K562 (cell line): Measurements from ENCODE around the gene OLIG2. TPM values are rescaled to one million over a fixed set of nuclear protein-coding genes. Genes with fewer than 3 reads are reported as not detected.

Experiments used
- ATAC-seq: fragments of 200-7000 bp; cut with Tn5 transposase; 3 replicates; pipeline ENCODE4 v1.9.1; 2020; ENCODE audit warnings: moderate library complexity
- BruUV-seq: library from RNA; stranded (reverse); fragments of 400-500 nt; replicated peaks from 2 replicates; lab custom pipeline; 2021; lab: Mats Ljungman, UMichigan
- CTCF ChIA-PET: fragments of 300-600 bp; formaldehyde crosslinking; extraction: SDS; loops from one replicate; lab custom pipeline; 2021; ENCODE audit warnings: low intra/inter-chr PET ratio; lab: Yijun Ruan, JAX
- POLR2A ChIA-PET: fragments of 300-600, 350-650 bp; sonication (Branson Sonifier 250); formaldehyde crosslinking; extraction: SDS; loops from one replicate; lab custom pipeline; 2021; ENCODE audit warnings: antibody characterized with exemption, inconsistent platforms; lab: Yijun Ruan, JAX
- DNase-seq, 4 experiments: peaks; one replicate each; pipeline versions ENCODE4 v3.0.0 to v3.0.0-alpha.2; 2011 to 2018; ENCODE audit warnings: low spot score in 3 of 4, mixed read lengths in 3 of 4; ENCODE audit errors: extremely low read depth in 1 of 4
- FAIRE-seq: peaks from 2 replicates; lab custom pipeline; 2011; peaks lifted over from hg19 to GRCh38; lab: Jason Lieb, UNC
- H2AFZ ChIP-seq: 2 replicates; pipeline ENCODE4 v1.6.0; 2011; ENCODE audit warnings: low read depth, low read length, control low read depth, inconsistent platforms
- H3K27ac ChIP-seq: fragments of 200-600 bp; 3 replicates; pipeline ENCODE4 v1.8.0; 2011; ENCODE audit warnings: low read depth, mild to moderate bottlenecking, control low read depth, inconsistent platforms, low read length, moderate library complexity, mixed read lengths; ENCODE audit errors: extremely low read depth
- H3K27me3 ChIP-seq, 2 experiments: fragments of 300-600 bp in 1 of 2; 2 replicates in 1 of 2; 3 replicates in 1 of 2; pipeline versions ENCODE4 v1.6.0 to v1.8.0; 2011; ENCODE audit warnings: inconsistent platforms in 2 of 2, low read length in 2 of 2, mild to moderate bottlenecking in 1 of 2, mixed read lengths in 1 of 2, moderate library complexity in 1 of 2; ENCODE audit not compliant: control insufficient read depth in 2 of 2, insufficient read depth in 2 of 2
- H3K36me3 ChIP-seq: fragments of 300-600 bp; 3 replicates; pipeline ENCODE4 v1.8.0; 2011; ENCODE audit warnings: mild to moderate bottlenecking, low read length, inconsistent platforms; ENCODE audit not compliant: control insufficient read depth, insufficient read depth
- H3K4me1 ChIP-seq, 2 experiments: fragments of 200-600 bp in 1 of 2; replicated peaks in 1 of 2; 2 replicates in 1 of 2; 3 replicates in 1 of 2; pipeline versions ENCODE4 v1.5.1 to v1.8.0; 2011; ENCODE audit warnings: inconsistent platforms in 2 of 2, low read length in 2 of 2, mild to moderate bottlenecking in 1 of 2, mixed read lengths in 1 of 2, moderate library complexity in 1 of 2; ENCODE audit not compliant: control insufficient read depth in 2 of 2, insufficient read depth in 2 of 2
- H3K4me2 ChIP-seq: 2 replicates; pipeline ENCODE4 v1.6.1; 2011; ENCODE audit warnings: low read length, control low read depth, inconsistent platforms, mixed read lengths; ENCODE audit not compliant: insufficient read depth
- H3K4me3 ChIP-seq: fragments of 200-600 bp; sonication (generic), shearing (Covaris generic); 2 replicates; pipeline ENCODE4 v1.5.1; 2016; ENCODE audit warnings: control low read depth, inconsistent platforms
- H3K79me2 ChIP-seq: fragments of 200-600 bp; 3 replicates; pipeline ENCODE4 v1.8.0; 2011; ENCODE audit warnings: low read length, inconsistent platforms; ENCODE audit not compliant: control insufficient read depth, insufficient read depth
- H3K9ac ChIP-seq, 2 experiments: 2 replicates each; pipeline versions ENCODE4 v1.6.0 to v1.6.1; 2011; ENCODE audit warnings: low read depth in 2 of 2, low read length in 2 of 2, control low read depth in 1 of 2, inconsistent platforms in 1 of 2, mild to moderate bottlenecking in 1 of 2, mixed read lengths in 1 of 2; ENCODE audit not compliant: insufficient read depth in 1 of 2
- H3K9me1 ChIP-seq: one replicate; pipeline ENCODE4 v1.6.0; 2011; ENCODE audit warnings: inconsistent platforms, mild to moderate bottlenecking, low read length, moderate library complexity; ENCODE audit not compliant: control insufficient read depth, insufficient read depth
- H3K9me3 ChIP-seq: replicated peaks from 2 replicates; pipeline ENCODE4 v1.5.1; 2011; ENCODE audit warnings: low read depth, low read length, inconsistent platforms; ENCODE audit not compliant: control insufficient read depth, insufficient read depth
- H4K20me1 ChIP-seq: replicated peaks from 2 replicates; pipeline ENCODE4 v1.6.1; 2011; ENCODE audit warnings: low read length, inconsistent platforms, mixed read lengths; ENCODE audit not compliant: control insufficient read depth, insufficient read depth
- CGGBP1 ChIP-seq: fragments of 250-450 bp; sonication (Bioruptor Pico); IDR thresholded peaks from 2 replicates; pipeline ENCODE4 v1.9.0; 2021; ENCODE audit warnings: mild to moderate bottlenecking
- DDX20 ChIP-seq: fragments of 450-650 bp; IDR thresholded peaks from 2 replicates; pipeline ENCODE4 v1.6.1; 2016; ENCODE audit warnings: missing genetic modification characterization, low read depth, mild to moderate bottlenecking, missing compliant biosample characterization, moderate library complexity
- FOXK1 ChIP-seq: sonication (generic); formaldehyde crosslinking; IDR thresholded peaks from 2 replicates; pipeline ENCODE4 v1.8.0; 2022; ENCODE audit warnings: missing genetic modification reagents, mild to moderate bottlenecking, borderline replicate concordance
- GATAD2B ChIP-seq: fragments of 450-650 bp; IDR thresholded peaks from 2 replicates; pipeline ENCODE4 v1.6.1; 2017; ENCODE audit warnings: mild to moderate bottlenecking, borderline replicate concordance
- HNRNPLL ChIP-seq: fragments of 200-400 bp; formaldehyde crosslinking; IDR thresholded peaks from 2 replicates; pipeline ENCODE4 v1.6.1; 2017; ENCODE audit warnings: low read length, low read depth, mild to moderate bottlenecking; ENCODE audit not compliant: poor library complexity, severe bottlenecking
- MGA ChIP-seq: fragments of 450-650 bp; IDR thresholded peaks from 2 replicates; pipeline ENCODE4 v1.6.1; 2016; ENCODE audit warnings: mild to moderate bottlenecking, moderate library complexity
- NCOA4 ChIP-seq: fragments of 450-650 bp; IDR thresholded peaks from 2 replicates; pipeline ENCODE4 v1.6.1; 2018; ENCODE audit warnings: mild to moderate bottlenecking; ENCODE audit not compliant: partially characterized antibody
- POU5F1 ChIP-seq: fragments of 150-350 bp; IDR thresholded peaks from 2 replicates; pipeline ENCODE4 v1.6.1; 2014; ENCODE audit warnings: borderline replicate concordance, low read length, low read depth, mild to moderate bottlenecking; ENCODE audit not compliant: partially characterized antibody
- SETDB1 ChIP-seq: IDR thresholded peaks from one replicate; pipeline ENCODE4 v1.6.1; 2012; ENCODE audit warnings: low read length, control low read depth, inconsistent platforms
- SP1 ChIP-seq: sonication (generic); formaldehyde crosslinking; IDR thresholded peaks from 2 replicates; pipeline ENCODE4 v1.8.1; 2022; ENCODE audit warnings: mild to moderate bottlenecking, missing genetic modification reagents
- ZFP36 ChIP-seq: fragments of 150-350 bp; IDR thresholded peaks from 2 replicates; pipeline ENCODE4 v1.6.1; 2018; ENCODE audit warnings: low read length, low read depth; ENCODE audit not compliant: partially characterized antibody
- ZNF57 ChIP-seq: fragments of 450-650 bp; formaldehyde crosslinking; IDR thresholded peaks from 2 replicates; pipeline ENCODE4 v1.4.0; 2020; ENCODE audit warnings: mild to moderate bottlenecking, moderate library complexity
- WGBS: fragments of 100-300 bp; shearing (Covaris generic); methylation state at CpG from one replicate; pipeline ENCODE4 v1.1.6; 2016; ENCODE audit warnings: low coverage, mixed read lengths; ENCODE audit not compliant: insufficient coverage; ENCODE audit errors: missing lambda C conversion rate; 5-methylcytosine and 5-hydroxymethylcytosine counted together
- in situ Hi-C: fragments of 300-500 bp; cut with MboI; formaldehyde crosslinking; loops from 4 replicates; pipeline ENCODE4 v1.15.0; 2018; ENCODE audit warnings: inconsistent platforms, mixed read lengths
- intact Hi-C: fragments of 100-400 bp; cut with micrococcal nuclease; formaldehyde crosslinking; loops from 2 replicates; pipeline ENCODE4 v1.14.2; 2022
- polyA plus RNA-seq, 8 experiments: library from polyadenylated mRNA; depleted of rRNA in 4 of 8; stranded (reverse) in 5 of 8; unstranded in 3 of 8; fragments of >200 nt; fragmentation: Nextera tagmentation in 2 of 8; fragmentation: Illumina TruSeq in 1 of 8; extraction: Ambion mirVana in 2 of 8; extraction: Trizol in 1 of 8; gene quantifications; 2 replicates each; pipeline versions ENCODE4 v1.2.1 to v1.2.3, GENCODE V29; 2011 to 2014; ENCODE audit warnings: inconsistent platforms in 1 of 8, missing spikeins in 1 of 8
- total RNA-seq, 7 experiments: library from RNA; depleted of rRNA in 6 of 7; stranded (reverse); fragments of >200 nt in 6 of 7; fragmentation: Illumina TruSeq in 2 of 7; extraction: Trizol in 2 of 7; gene quantifications; 2 replicates each; pipeline versions ENCODE4 v1.2.1 to v1.2.3, GENCODE V29; 2011 to 2021; ENCODE audit warnings: low replicate concordance in 1 of 7

Gene OLIG2
- total and polyA plus RNA-seq, 9 of the 15 experiments (the other 6 are each of a cell fraction or from before 2014, with no cell fraction given): not detected

GRCh38 chr21:33029975-33030461 lies 4.3 kb downstream of the OLIG2 start:
- no TSS peak for BruUV-seq
- H3K9me3 ChIP-seq: no peaks in the 10 kb centered on the region
- intact Hi-C loops (no loop called here), in situ Hi-C loops (no loop called here)
- no peak overlapping the region for H2AFZ ChIP-seq
- 3% methylated on average over 10 of the region's 10 CpGs for WGBS
- no peak overlapping the region for H3K27ac ChIP-seq
- no peak overlapping the region for H3K4me3 ChIP-seq
- no peak overlapping the region for H3K4me2 ChIP-seq
- H3K9me1 ChIP-seq: no peaks in the 10 kb centered on the region
- no peak for ATAC-seq
- H4K20me1 ChIP-seq: peaks cover 8% of the 10 kb centered on the region; the same call in 1 of the 2 replicates
- no peaks in the 10 kb centered on the region for H3K79me2 ChIP-seq
- H3K27me3 ChIP-seq: peaks cover 44 to 86% of the 10 kb centered on the region in 2 experiments
- ChIA-PET POLR2A (no interaction called here), CTCF (no interaction called here)
- no peaks in the 10 kb centered on the region for H3K36me3 ChIP-seq
- DNase-seq: no peak
- H3K9ac ChIP-seq: no peak overlapping the region
- H3K4me1 ChIP-seq: peaks cover 0 to 9% of the 10 kb centered on the region in 2 experiments; a peak in 1 of 5 replicates
- no peak for FAIRE-seq
- TF ChIP-seq CGGBP1 (CRISPR knock-in tag) (no peak), SP1 (no peak), DDX20 (tag) (no peak), ZFP36 (no peak), SETDB1 (no peak), GATAD2B (no peak), MGA (no peak), POU5F1 (no peak), ZNF57 (CRISPR knock-in tag) (no peak), HNRNPLL (no peak), NCOA4 (no peak), FOXK1 (CRISPR knock-in tag) (no peak)
